Stimulated activated naive CD8-positive, alpha-beta T cell treated with anti-CD3 and anti-CD28 coated beads, Interleukin-15, Interleukin-2, amounts not matched to agents 100 ng/mL and 50 ng/mL, for 24 hours (primary cell): Measurements from ENCODE around the gene SEPTIN12.
A peak's percentile ranks its signal among the peaks of the same experiment; 100 is the strongest.

ENCODE experiments used
- H3K27ac Mint-ChIP-seq: one replicate; pipeline ENCODE4 v1.8.0; 2021; ENCODE audit warnings: mild to moderate bottlenecking, mixed read lengths
- H3K27me3 Mint-ChIP-seq: one replicate; pipeline ENCODE4 v1.8.0; 2021; ENCODE audit warnings: mixed read lengths
- H3K36me3 Mint-ChIP-seq: one replicate; pipeline ENCODE4 v1.8.0; 2021; ENCODE audit warnings: low read depth, mixed read lengths
- H3K4me1 Mint-ChIP-seq: one replicate; pipeline ENCODE4 v1.8.0; 2021; ENCODE audit warnings: low read depth, mixed read lengths
- H3K4me3 Mint-ChIP-seq: one replicate; pipeline ENCODE4 v1.8.0; 2021; ENCODE audit warnings: mild to moderate bottlenecking, mixed read lengths
- H3K9me3 Mint-ChIP-seq: one replicate; pipeline ENCODE4 v1.8.0; 2021; ENCODE audit warnings: mixed read lengths

Gene SEPTIN12

GRCh38 chr16:4760221-4760910 lies 27.8 kb downstream of the SEPTIN12 start:
- H3K4me1 Mint-ChIP-seq: peaks cover 5% of the 10 kb centered on the region
- no peak overlapping the region for H3K4me3 Mint-ChIP-seq
- H3K36me3 Mint-ChIP-seq: peaks cover 52% of the 10 kb centered on the region
- H3K27ac Mint-ChIP-seq: no peak overlapping the region
- no peaks in the 10 kb centered on the region for H3K27me3 Mint-ChIP-seq
- no peaks in the 10 kb centered on the region for H3K9me3 Mint-ChIP-seq

DNA sequence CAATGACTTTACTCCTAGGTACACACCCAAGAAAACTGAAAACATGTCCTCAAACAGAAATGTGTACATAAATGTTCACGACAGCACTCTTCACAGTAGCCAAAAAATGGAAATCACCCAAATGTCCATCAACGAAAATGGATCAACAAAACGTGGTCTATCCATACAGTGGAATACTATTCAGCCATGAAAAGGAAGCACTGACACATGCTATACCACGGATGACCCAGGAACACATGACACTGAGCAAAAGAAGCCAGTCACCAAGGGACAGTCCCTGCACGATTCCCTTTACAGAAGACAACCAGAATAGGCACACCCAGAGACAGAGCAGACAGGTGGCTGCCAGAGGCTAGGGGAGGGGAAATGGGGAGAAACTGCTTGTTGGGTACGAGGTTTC lies 32.5 kb downstream of the SEPTIN12 start:
- Mint-ChIP-seq H3K4me1 (no peaks in the 10 kb centered on the region), H3K27me3 (no peaks in the 10 kb centered on the region), H3K9me3 (no peaks in the 10 kb centered on the region), H3K27ac (no peak overlapping the region), H3K36me3 (peaks cover 47% of the 10 kb centered on the region), H3K4me3 (no peak overlapping the region)

- no peaks in the 10 kb centered on the region for H3K9me3 Mint-ChIP-seq
- no peak overlapping the region for H3K27ac Mint-ChIP-seq
- no peak overlapping the region for H3K4me3 Mint-ChIP-seq
- H3K4me1 Mint-ChIP-seq: no peaks in the 10 kb centered on the region
- no peaks in the 10 kb centered on the region for H3K27me3 Mint-ChIP-seq
- peaks cover 42% of the 10 kb centered on the region for H3K36me3 Mint-ChIP-seq
Observed at GRCh38 chr16:4754865-4755264, 33.3 kb downstream of the SEPTIN12 start.

- Mint-ChIP-seq H3K36me3 (peaks cover 27% of the 10 kb centered on the region), H3K27ac (no peak overlapping the region), H3K27me3 (no peaks in the 10 kb centered on the region), H3K4me1 (peaks cover 5% of the 10 kb centered on the region), H3K9me3 (no peaks in the 10 kb centered on the region), H3K4me3 (no peak overlapping the region)
Observed at GRCh38 chr16:4753227-4753626, 34.9 kb downstream of the SEPTIN12 start.

DNA sequence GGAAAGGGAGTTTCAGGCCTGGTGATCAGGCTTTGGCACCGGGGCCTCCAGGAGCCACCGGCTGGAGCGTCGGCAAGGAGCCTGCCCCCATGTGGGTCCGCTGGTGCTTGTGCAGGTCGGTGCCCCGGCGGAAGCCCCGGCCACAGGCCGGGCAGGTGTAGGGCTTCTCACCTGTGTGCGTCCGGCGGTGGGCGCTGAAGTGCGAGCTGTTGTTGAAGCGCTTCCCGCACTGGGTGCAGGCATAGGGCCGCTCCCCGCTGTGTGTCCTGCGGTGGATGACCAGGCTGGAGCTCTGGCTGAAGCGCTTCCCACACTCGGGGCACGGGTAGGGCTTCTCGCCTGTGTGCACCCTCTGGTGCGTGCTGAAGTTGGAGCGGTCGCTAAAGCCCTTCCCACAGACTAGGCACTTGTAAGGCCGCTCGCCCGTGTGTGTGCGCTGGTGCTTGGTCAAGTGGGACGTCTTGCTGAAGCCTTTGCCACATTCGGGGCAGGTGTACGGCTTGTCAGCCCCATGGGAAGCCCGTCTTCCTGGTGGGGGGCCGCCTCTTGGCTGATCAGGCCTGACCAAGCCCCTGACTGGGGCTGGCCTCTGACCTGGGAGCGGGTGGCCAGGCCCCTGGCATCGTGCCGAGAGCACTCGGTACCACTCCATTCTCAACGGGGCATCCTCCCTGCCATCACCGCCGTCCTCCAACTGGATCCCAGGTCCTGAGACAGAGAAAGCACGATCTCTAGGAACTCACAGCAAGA lies 35.6 kb downstream of the SEPTIN12 start:
- H3K4me3 Mint-ChIP-seq: no peak overlapping the region
- H3K9me3 Mint-ChIP-seq: no peaks in the 10 kb centered on the region

DNA sequence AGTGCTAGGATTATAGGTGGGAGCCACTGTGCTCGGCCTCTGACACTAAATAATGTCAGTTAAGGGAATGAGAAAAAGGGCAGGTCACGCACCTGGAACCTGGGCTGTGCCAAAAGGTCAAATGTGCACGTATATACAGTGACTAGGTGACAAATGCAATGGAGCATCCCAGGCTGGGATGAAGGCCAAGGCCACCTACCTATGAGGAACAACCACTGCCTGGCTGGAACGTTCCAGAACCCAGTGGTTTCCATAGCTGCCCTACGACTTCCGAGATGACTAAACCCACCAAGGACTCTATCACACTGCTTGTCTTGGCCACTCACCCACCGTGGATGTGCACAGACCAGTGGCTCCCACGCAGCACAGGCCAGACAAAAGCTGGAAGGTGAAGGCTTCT lies 37.2 kb downstream of the SEPTIN12 start:
- peaks cover 16% of the 10 kb centered on the region for H3K4me1 Mint-ChIP-seq
- no peaks in the 10 kb centered on the region for H3K27me3 Mint-ChIP-seq
- H3K9me3 Mint-ChIP-seq: no peaks in the 10 kb centered on the region
- no peak overlapping the region for H3K4me3 Mint-ChIP-seq
- peaks cover 16% of the 10 kb centered on the region for H3K36me3 Mint-ChIP-seq
- H3K27ac Mint-ChIP-seq: no peak overlapping the region

More for the DNA sequence above, 35.6 kb downstream of the SEPTIN12 start:
- Mint-ChIP-seq H3K36me3 (peaks cover 24% of the 10 kb centered on the region), H3K27ac (no peak overlapping the region), H3K27me3 (no peaks in the 10 kb centered on the region), H3K4me1 (peaks cover 12% of the 10 kb centered on the region)

DNA sequence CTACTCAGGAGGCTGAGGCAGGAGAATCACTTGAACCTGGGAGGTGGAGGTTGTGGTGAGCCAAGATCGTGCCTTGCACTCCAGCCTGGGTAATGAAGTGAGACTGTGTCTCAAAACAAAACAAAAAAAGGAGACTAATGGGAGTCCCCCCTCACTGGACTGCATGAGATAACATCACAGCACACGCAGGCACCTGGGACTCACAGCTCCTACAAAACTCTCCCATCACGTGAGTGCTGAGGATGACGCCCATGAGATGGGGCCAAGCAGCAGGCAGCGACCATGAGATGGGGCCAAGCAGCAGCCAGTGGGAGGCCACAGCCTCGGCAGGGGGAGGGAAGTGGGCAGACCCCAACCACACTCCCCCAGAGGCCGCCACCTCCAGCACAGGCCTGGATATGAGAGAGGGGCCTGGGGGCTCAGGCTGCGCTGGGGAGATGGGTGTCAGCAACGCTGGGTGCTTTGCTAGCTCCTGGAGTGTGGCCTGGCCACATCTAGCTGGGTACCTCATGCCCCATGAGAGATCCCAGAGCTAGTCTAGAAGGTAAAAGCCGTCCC lies 38.4 kb downstream of the SEPTIN12 start:
- Mint-ChIP-seq H3K27ac (no peak overlapping the region), H3K27me3 (no peaks in the 10 kb centered on the region), H3K36me3 (peaks cover 8% of the 10 kb centered on the region), H3K4me3 (no peak overlapping the region), H3K4me1 (peaks cover 16% of the 10 kb centered on the region), H3K9me3 (no peaks in the 10 kb centered on the region)

DNA sequence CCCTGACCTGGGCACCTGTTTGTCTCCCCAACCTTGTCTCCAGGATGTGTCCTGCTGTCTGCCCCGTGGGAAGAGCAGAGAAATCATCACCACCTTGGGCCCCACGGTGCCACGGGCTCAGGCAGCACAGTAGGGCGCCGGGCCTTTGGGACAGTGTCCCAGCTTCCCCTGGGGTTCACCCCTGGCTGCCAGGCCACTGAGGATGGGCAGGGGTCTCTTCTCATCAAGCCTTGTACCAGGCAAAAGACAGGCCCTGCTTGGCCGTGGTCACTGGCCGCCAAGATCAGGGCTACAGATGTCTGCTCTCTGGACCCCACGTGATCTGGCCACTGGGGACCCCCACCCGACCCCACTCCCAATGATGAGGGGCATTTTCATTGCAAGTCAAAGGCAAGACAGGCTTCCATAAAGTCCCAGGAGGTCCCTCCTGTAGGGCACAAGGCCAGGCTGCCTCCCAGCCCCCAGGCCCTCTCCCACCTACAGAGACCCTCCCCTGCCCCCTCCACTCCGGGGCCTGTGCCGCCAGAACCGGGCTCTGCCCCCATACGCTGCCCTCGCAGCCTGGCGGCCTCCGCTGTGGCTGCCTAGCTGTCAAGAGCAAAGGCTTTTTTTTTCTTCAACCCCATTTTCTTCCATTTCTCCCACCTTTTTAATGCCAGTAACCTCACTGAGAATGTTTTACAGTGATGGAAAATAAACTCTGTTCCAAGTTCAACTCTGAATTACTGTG lies 39.3 kb downstream of the SEPTIN12 start:
- Mint-ChIP-seq H3K9me3 (no peaks in the 10 kb centered on the region), H3K27me3 (no peaks in the 10 kb centered on the region), H3K36me3 (peaks cover 6% of the 10 kb centered on the region), H3K4me3 (no peak overlapping the region), H3K27ac (no peak overlapping the region), H3K4me1 (peaks cover 16% of the 10 kb centered on the region)

DNA sequence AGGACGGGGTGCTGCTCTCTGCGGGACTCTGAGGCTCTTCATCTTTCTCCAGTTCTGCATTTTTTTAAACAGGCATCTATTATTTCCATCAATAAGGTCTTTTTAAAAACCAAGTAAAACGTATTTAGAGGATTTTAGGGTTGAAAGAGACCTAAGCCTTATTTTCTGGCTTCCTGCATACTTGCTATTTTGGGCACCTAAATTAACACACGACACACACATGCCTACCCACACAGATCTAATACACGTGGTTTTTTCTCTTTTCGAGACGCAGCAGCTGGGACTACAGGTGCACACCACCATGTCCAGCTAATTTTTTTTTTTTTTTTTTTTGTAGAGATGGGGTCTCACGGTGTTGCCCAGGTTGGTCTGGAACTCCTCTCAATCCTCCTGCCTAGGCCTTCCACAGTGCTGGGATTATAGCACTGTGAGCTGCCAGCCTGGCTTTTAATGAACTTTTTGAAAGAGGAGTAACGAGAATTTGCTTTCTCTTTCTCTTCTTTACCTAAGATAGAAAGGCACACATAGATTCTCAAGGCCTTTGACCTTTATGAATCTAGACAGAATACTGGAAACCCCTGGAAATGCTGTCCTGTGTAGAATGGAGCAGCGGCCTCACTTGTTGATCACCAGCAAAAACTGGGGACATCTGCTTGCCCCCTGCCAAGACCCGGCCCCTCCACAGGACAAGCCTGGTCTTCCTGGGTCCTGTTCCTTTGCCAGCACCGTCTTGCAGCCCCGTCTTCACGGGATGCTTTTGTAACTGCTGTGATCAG lies 40.1 kb downstream of the SEPTIN12 start:
- H3K4me1 Mint-ChIP-seq: peaks cover 22% of the 10 kb centered on the region
- peak overlapping the region; percentile 53 for H3K27ac Mint-ChIP-seq
- H3K9me3 Mint-ChIP-seq: no peaks in the 10 kb centered on the region
- no peaks in the 10 kb centered on the region for H3K27me3 Mint-ChIP-seq
- H3K4me3 Mint-ChIP-seq: no peak overlapping the region
- peaks cover 3% of the 10 kb centered on the region for H3K36me3 Mint-ChIP-seq

DNA sequence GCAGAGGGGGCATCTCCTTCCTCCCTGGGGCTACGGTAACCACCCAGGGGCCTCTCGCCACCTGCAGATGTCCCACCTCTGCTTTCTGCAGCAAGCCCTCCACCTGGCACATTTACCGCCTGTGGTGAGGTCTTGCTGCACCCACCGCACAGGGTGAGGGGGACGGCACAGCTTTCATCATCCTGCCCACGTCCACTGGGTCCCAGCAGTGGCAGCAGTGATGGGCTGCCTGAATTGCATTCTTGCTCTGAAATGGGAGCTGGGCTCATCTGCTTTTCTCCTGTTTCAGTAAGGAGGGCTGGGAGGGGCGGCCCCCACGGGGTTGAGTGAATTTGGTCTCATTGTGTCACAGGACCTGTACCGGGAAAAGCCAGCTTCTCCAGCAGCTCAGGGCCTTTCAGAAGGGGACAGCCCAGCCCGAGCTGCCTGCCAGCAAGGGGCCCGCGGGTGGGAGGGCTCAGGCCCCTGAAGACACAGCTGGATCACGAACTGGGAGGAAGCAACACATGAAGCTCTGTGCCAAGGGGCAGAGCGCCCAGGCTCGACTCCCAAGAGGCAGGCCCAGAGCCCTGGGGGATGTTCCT lies 41.1 kb downstream of the SEPTIN12 start:
- no peak overlapping the region for H3K4me3 Mint-ChIP-seq
- no peak overlapping the region for H3K27ac Mint-ChIP-seq
- H3K27me3 Mint-ChIP-seq: no peaks in the 10 kb centered on the region
- peaks cover 26% of the 10 kb centered on the region for H3K4me1 Mint-ChIP-seq
- no peaks in the 10 kb centered on the region for H3K36me3 Mint-ChIP-seq
- no peaks in the 10 kb centered on the region for H3K9me3 Mint-ChIP-seq

GRCh38 chr16:4746215-4746614 lies 41.9 kb downstream of the SEPTIN12 start:
- H3K4me1 Mint-ChIP-seq: peaks cover 26% of the 10 kb centered on the region
- H3K36me3 Mint-ChIP-seq: no peaks in the 10 kb centered on the region
- peak overlapping the region; percentile 31 for H3K27ac Mint-ChIP-seq
- H3K9me3 Mint-ChIP-seq: no peaks in the 10 kb centered on the region
- no peaks in the 10 kb centered on the region for H3K27me3 Mint-ChIP-seq
- H3K4me3 Mint-ChIP-seq: no peak overlapping the region

DNA sequence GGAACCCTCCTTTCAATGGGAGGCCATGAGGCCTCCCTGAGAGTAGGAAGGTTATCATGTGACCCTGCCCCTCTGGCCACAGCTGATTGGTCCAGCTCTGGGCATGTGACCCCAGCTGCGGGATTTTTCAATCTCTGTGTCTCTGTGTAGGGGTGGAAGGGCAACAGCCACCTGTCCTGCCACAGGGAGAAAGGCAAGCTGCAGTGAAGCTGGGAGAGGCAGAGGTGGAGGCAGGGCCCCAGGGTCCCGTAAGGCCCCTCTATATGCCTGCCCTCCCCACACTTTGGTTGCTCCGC lies 42.9 kb downstream of the SEPTIN12 start:
- peaks cover 26% of the 10 kb centered on the region for H3K4me1 Mint-ChIP-seq
- H3K4me3 Mint-ChIP-seq: no peak overlapping the region
- no peaks in the 10 kb centered on the region for H3K36me3 Mint-ChIP-seq
- no peak overlapping the region for H3K27ac Mint-ChIP-seq
- no peaks in the 10 kb centered on the region for H3K27me3 Mint-ChIP-seq
- no peaks in the 10 kb centered on the region for H3K9me3 Mint-ChIP-seq

DNA sequence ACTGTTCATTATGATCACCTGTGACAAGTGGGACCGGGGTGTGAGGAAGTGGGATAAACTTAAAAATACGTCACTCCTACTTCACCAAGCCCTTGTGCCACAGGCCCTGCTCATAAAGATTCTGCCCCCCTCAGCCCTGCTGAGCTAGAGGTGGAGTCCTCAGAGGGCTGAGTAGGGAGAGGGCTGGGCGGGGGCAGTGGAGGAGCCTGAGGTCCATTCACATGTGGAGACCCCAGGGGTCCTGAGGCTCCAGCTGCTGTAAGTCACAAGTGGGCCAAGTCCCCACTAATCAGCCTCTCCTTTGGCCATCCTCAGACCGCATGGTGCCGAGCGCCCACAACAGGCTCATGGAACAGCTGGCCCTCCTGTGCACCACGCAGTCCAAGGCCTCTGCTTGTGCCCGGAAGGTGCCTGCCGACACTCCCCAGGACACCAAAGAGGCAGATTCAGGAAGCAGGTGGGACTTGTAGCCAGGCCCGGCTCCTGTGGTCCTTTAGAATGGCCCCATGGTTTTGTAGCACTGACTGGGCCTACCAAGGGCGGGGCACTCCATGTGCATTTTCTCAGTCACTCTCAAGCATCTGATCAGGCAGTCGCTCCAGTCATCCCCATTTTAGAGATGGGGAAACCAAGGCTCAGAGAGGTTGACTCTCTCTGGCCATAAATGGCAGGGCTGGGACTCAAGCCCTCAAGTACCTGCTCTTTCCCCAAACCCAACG lies 43.4 kb downstream of the SEPTIN12 start:
- H3K27me3 Mint-ChIP-seq: no peaks in the 10 kb centered on the region
- H3K27ac Mint-ChIP-seq: no peak overlapping the region
- no peak overlapping the region for H3K4me3 Mint-ChIP-seq
- H3K4me1 Mint-ChIP-seq: peaks cover 26% of the 10 kb centered on the region
- H3K36me3 Mint-ChIP-seq: no peaks in the 10 kb centered on the region
- H3K9me3 Mint-ChIP-seq: no peaks in the 10 kb centered on the region
